PC-3 (cell line): ENCODE measurements around the gene KLHL9. TPM values are rescaled to one million over a fixed set of nuclear protein-coding genes. Genes with fewer than 3 reads are reported as not detected.
"Not testable (repeated sequence)": the region's sequence is repeated elsewhere in the genome, so short reads cannot be mapped to it uniquely, and the experiment has no call there.

ENCODE experiments used
- ATAC-seq: fragments of 200-7000 bp; cut with Tn5 transposase; 2 replicates; pipeline ENCODE4 v1.9.1; 2020; ENCODE audit warnings: mild to moderate bottlenecking, moderate library complexity
- Bru-seq: library from RNA; stranded (reverse); fragments of 400-500 nt; gene quantifications from one replicate; lab custom pipeline; 2021; lab: Mats Ljungman, UMichigan
- BruChase-seq, 2 experiments: library from RNA; stranded (reverse); fragments of 400-500 nt; gene quantifications; one replicate each; lab custom pipeline; 2021; lab: Mats Ljungman, UMichigan
- BruUV-seq: library from RNA; stranded (reverse); fragments of 400-500 nt; replicated peaks from 2 replicates; lab custom pipeline; 2021; lab: Mats Ljungman, UMichigan
- CTCF ChIA-PET: fragments of 300-600 bp; sonication (Branson Sonifier 250); formaldehyde crosslinking; loops from one replicate; lab custom pipeline; 2022; ENCODE audit warnings: antibody characterized with exemption; lab: Charles Lee
- POLR2A ChIA-PET: fragments of 300-600 bp; sonication (Branson Sonifier 250); formaldehyde crosslinking; loops from one replicate; lab custom pipeline; 2022; ENCODE audit warnings: antibody characterized with exemption; ENCODE audit not compliant: unreplicated experiment; lab: Charles Lee
- DNase-seq: peaks from one replicate; pipeline ENCODE4 v3.0.0-alpha.2; 2015
- H2AFZ ChIP-seq: fragments of 300-600 bp; sonication (generic); 2 replicates; pipeline ENCODE4 v1.6.0; 2016; ENCODE audit warnings: antibody characterized with exemption, low read length
- H3F3A ChIP-seq: fragments of 300-600 bp; sonication (generic); one replicate; pipeline ENCODE4 v1.6.0; 2017; ENCODE audit warnings: antibody characterized with exemption, low read length, control low read depth, mild to moderate bottlenecking; ENCODE audit not compliant: unreplicated experiment
- H3K27ac ChIP-seq: fragments of 300-600 bp; sonication (generic); 2 replicates; pipeline ENCODE4 v1.5.1; 2016; ENCODE audit warnings: mild to moderate bottlenecking, low read length
- H3K27me3 ChIP-seq: fragments of 300-600 bp; sonication (generic); 2 replicates; pipeline ENCODE4 v1.6.1; 2016; ENCODE audit warnings: low read length, mixed read lengths
- H3K36me3 ChIP-seq: fragments of 300-600 bp; sonication (generic); 2 replicates; pipeline ENCODE4 v1.6.1; 2016; ENCODE audit warnings: low read depth, mixed run types, low read length, mixed read lengths
- H3K4me1 ChIP-seq: fragments of 300-600 bp; sonication (generic); 2 replicates; pipeline ENCODE4 v1.5.1; 2016; ENCODE audit warnings: low read length; ENCODE audit not compliant: insufficient read depth
- H3K4me2 ChIP-seq: fragments of 300-600 bp; sonication (generic); 2 replicates; pipeline ENCODE4 v1.6.0; 2016; ENCODE audit warnings: low read length
- H3K4me3 ChIP-seq: fragments of 300-600 bp; sonication (generic); 2 replicates; pipeline ENCODE4 v1.5.1; 2016; ENCODE audit warnings: mild to moderate bottlenecking, low read length, mixed read lengths
- H3K79me2 ChIP-seq: fragments of 300-600 bp; sonication (generic); 2 replicates; pipeline ENCODE4 v1.6.1; 2017; ENCODE audit warnings: low read length, mixed read lengths
- H3K9ac ChIP-seq: fragments of 300-600 bp; sonication (generic); 2 replicates; pipeline ENCODE4 v1.6.0; 2016; ENCODE audit warnings: mild to moderate bottlenecking, low read length
- H3K9me2 ChIP-seq: fragments of 300-600 bp; sonication (generic); replicated peaks from 2 replicates; pipeline ENCODE4 v1.6.1; 2016; ENCODE audit warnings: mixed run types, low read length, mixed read lengths
- H3K9me3 ChIP-seq: fragments of 300-600 bp; sonication (generic); 2 replicates; pipeline ENCODE4 v1.6.1; 2016; ENCODE audit warnings: low read length, mixed read lengths
- H4K20me1 ChIP-seq: fragments of 300-600 bp; sonication (generic); 2 replicates; pipeline ENCODE4 v1.6.1; 2016; ENCODE audit warnings: low read length, mixed read lengths
- CTCF ChIP-seq: fragments of 300-600 bp; sonication (generic); conservative IDR thresholded peaks from 2 replicates; pipeline ENCODE4 v1.5.1; 2017; ENCODE audit warnings: antibody characterized with exemption, low read depth, mild to moderate bottlenecking, low read length
- EZH2 ChIP-seq: fragments of 300-600 bp; sonication (generic); IDR thresholded peaks from one replicate; pipeline ENCODE4 v1.6.1; 2017; ENCODE audit warnings: antibody characterized with exemption, mild to moderate bottlenecking, low read length; ENCODE audit not compliant: unreplicated experiment
- EZH2phosphoT487 ChIP-seq: fragments of 300-600 bp; sonication (generic); IDR thresholded peaks from 2 replicates; pipeline ENCODE4 v1.6.1; 2018; ENCODE audit warnings: mild to moderate bottlenecking, antibody characterized with exemption, low read length, borderline replicate concordance
- intact Hi-C: fragments of 100-400 bp; cut with micrococcal nuclease; formaldehyde crosslinking; loops from 2 replicates; pipeline ENCODE4 v1.9.0; 2023
- long read RNA-seq: library from polyadenylated mRNA; unstranded; transcript quantifications from one replicate; pipeline ENCODE4 v2.0.0, GENCODE V29; 2021; ENCODE audit not compliant: unreplicated experiment
- total RNA-seq: library from RNA; depleted of rRNA; stranded (reverse); fragments of >200 nt; gene quantifications from 2 replicates; pipeline ENCODE4 v1.2.3, GENCODE V29; 2014; rRNA removed

The KLHL9 gene
- total RNA-seq (7.5 and 11.2 TPM in 2 replicates), Bru-seq, nascent RNA (percentile 92 among the genes with signal in this experiment), BruChase-seq, experiment 1, labeled RNA remaining after a 6-hour chase (percentile 92 among the genes with signal in this experiment), BruChase-seq, experiment 2, labeled RNA remaining after a 2-hour chase (percentile 97 among the genes with signal in this experiment)
- long read RNA-seq, full-length matches to known transcripts: 57 of 65 reads
- long read RNA-seq, partial matches to known transcripts: 4 of 65 reads
- long read RNA-seq, other reads (novel, unspliced or antisense): 4 of 65 reads

GRCh38 chr9:21334701-21335632, at the start of gene KLHL9:
TSS of gene KLHL9 (minus strand) at chr9:21335404. CDS start at chr9:21334859, 545 bp downstream.
- H3K36me3 ChIP-seq: 0 out of 2 replicates have a peak, but pooled peaks cover 3% of the 10 kb centered on the region
- DNase-seq (peak; percentile 81), ATAC-seq (peak; percentile 91)
- no peaks in the 10 kb centered on the region for H3K27me3 ChIP-seq
- CTCF ChIA-PET: interaction anchor here (1.0 kb wide), 1 partner anchor 61 kb away, joined by 3 read pairs; no protein-coding TSS in a partner anchor
- H4K20me1 ChIP-seq: peaks cover 29% of the 10 kb centered on the region; the same call in 1 of the 2 replicates
- BruUV-seq: TSS peak; percentile 48
- POLR2A ChIA-PET: interaction anchor here (0.5 to 0.6 kb wide), 3 partner anchors 119 to 461 kb away, joined by 3 read pairs; no protein-coding TSS in a partner anchor
- peak within 1 kb of the TSS; percentile 94 for H2AFZ ChIP-seq
- H3K4me3 ChIP-seq: peak within 1 kb of the TSS; percentile 76
- H3K9me2 ChIP-seq: no peaks in the 10 kb centered on the region
- H3K4me2 ChIP-seq: peak within 1 kb of the TSS; percentile 84
- no peak for TF ChIP-seq EZH2
- TF ChIP-seq EZH2phosphoT487: no peak
- TF ChIP-seq CTCF: no peak
- no peaks in the 10 kb centered on the region for H3K9me3 ChIP-seq
- peaks cover 51% of the 10 kb centered on the region for H3K79me2 ChIP-seq
- peak within 1 kb of the TSS; percentile 99 for H3K9ac ChIP-seq
- H3K4me1 ChIP-seq: peaks cover 42% of the 10 kb centered on the region
- H3K27ac ChIP-seq: peak within 1 kb of the TSS; percentile 89
- intact Hi-C loops: no loop called here
- H3F3A ChIP-seq: no peaks in the 10 kb centered on the region

- no peaks in the 10 kb centered on the region for H3K27me3 ChIP-seq
- H3K36me3 ChIP-seq: no peaks in the 10 kb centered on the region
- no TSS peak for BruUV-seq
- H3K4me2 ChIP-seq: no peak overlapping the region
- TF ChIP-seq EZH2 (no peak), EZH2phosphoT487 (no peak)
- no peaks in the 10 kb centered on the region for H3K9me2 ChIP-seq
- DNase-seq (no peak), ATAC-seq (no peak)
- H3K9ac ChIP-seq: no peak overlapping the region
- H2AFZ ChIP-seq: no peak overlapping the region
- CTCF ChIA-PET: no interaction called here
- H3K4me1 ChIP-seq: peaks cover 17% of the 10 kb centered on the region
- intact Hi-C loops: no loop called here
- no peaks in the 10 kb centered on the region for H4K20me1 ChIP-seq
- no peak overlapping the region for H3K27ac ChIP-seq
- H3K4me3 ChIP-seq: no peak overlapping the region
- POLR2A ChIA-PET: no interaction called here
- H3K79me2 ChIP-seq: no peaks in the 10 kb centered on the region
- H3K9me3 ChIP-seq: no peaks in the 10 kb centered on the region
- no peaks in the 10 kb centered on the region for H3F3A ChIP-seq
These were observed 48.4 kb upstream of the KLHL9 start for GRCh38 chr9:21383627-21384026.

- intact Hi-C loops: loop anchor here (1.0 kb wide), 1 partner anchor 11 kb away; no protein-coding TSS in a partner anchor
- Histone ChIP-seq H2AFZ (peak overlapping the region; percentile 35), H3K9me2 (no peaks in the 10 kb centered on the region), H3K4me2 (peak overlapping the region; percentile 59), H3K36me3 (no peaks in the 10 kb centered on the region), H3K79me2 (no peaks in the 10 kb centered on the region), H3K4me1 (peaks cover 17% of the 10 kb centered on the region), H3F3A (no peaks in the 10 kb centered on the region), H4K20me1 (no peaks in the 10 kb centered on the region), H3K27ac (peak overlapping the region; percentile 72), H3K9ac (no peak overlapping the region), H3K27me3 (no peaks in the 10 kb centered on the region), H3K4me3 (no peak overlapping the region), H3K9me3 (no peaks in the 10 kb centered on the region)
- DNase-seq (peak; percentile 74), ATAC-seq (peak; percentile 99)
- TF ChIP-seq CTCF (no peak), EZH2 (no peak), EZH2phosphoT487 (no peak)
- ChIA-PET POLR2A (no interaction called here), CTCF (no interaction called here)
- BruUV-seq: no TSS peak
These were observed 46.5 kb upstream of the KLHL9 start for GRCh38 chr9:21381448-21382339.

GRCh38 chr9:21371467-21371866, 36.3 kb upstream of the KLHL9 start:
- H3K9me2 ChIP-seq, H3K9ac ChIP-seq, H3F3A ChIP-seq, H4K20me1 ChIP-seq, DNase-seq, BruUV-seq, H3K4me1 ChIP-seq, ATAC-seq, H3K4me2 ChIP-seq, H2AFZ ChIP-seq, H3K27me3 ChIP-seq, H3K79me2 ChIP-seq, H3K4me3 ChIP-seq, H3K27ac ChIP-seq, H3K9me3 ChIP-seq, CTCF ChIA-PET, POLR2A ChIA-PET, intact Hi-C loops, H3K36me3 ChIP-seq: not testable (repeated sequence)
